MCF 10A (cell line): Measurements from ENCODE around the gene DCLK2. TPM values are rescaled to one million over a fixed set of nuclear protein-coding genes. Genes with fewer than 3 reads are reported as not detected.

ENCODE experiments used
- BruUV-seq: library from RNA; stranded (reverse); fragments of 400-500 nt; replicated peaks from 2 replicates; lab custom pipeline; 2021; lab: Mats Ljungman, UMichigan
- CTCF ChIA-PET: fragments of 300-600 bp; sonication (Branson Sonifier 250); formaldehyde crosslinking; extraction: SDS; loops from one replicate; lab custom pipeline; 2021; ENCODE audit warnings: antibody characterized with exemption, inconsistent platforms; lab: Yijun Ruan, JAX
- POLR2A ChIA-PET: fragments of 300-600, 350-650 bp; sonication (Branson Sonifier 250); formaldehyde crosslinking; extraction: SDS; loops from one replicate; lab custom pipeline; 2020; ENCODE audit warnings: antibody characterized with exemption, inconsistent platforms; lab: Yijun Ruan, JAX
- DNase-seq: peaks from one replicate; pipeline ENCODE4 v3.0.0-alpha.2; 2018; ENCODE audit not compliant: unreplicated experiment
- H3K27ac Mint-ChIP-seq: one replicate; pipeline ENCODE4 v1.8.0; 2022; ENCODE audit warnings: mild to moderate bottlenecking, low read depth, mixed read lengths; ENCODE audit not compliant: unreplicated experiment
- H3K27me3 Mint-ChIP-seq: one replicate; pipeline ENCODE4 v1.8.0; 2022; ENCODE audit warnings: mixed read lengths; ENCODE audit not compliant: insufficient read depth, unreplicated experiment
- H3K36me3 Mint-ChIP-seq: one replicate; pipeline ENCODE4 v1.8.0; 2022; ENCODE audit warnings: mild to moderate bottlenecking, moderate library complexity, mixed read lengths; ENCODE audit not compliant: insufficient read depth, unreplicated experiment
- H3K4me1 Mint-ChIP-seq: one replicate; pipeline ENCODE4 v1.8.0; 2022; ENCODE audit warnings: mixed read lengths; ENCODE audit not compliant: insufficient read depth, unreplicated experiment
- H3K4me3 Mint-ChIP-seq: one replicate; pipeline ENCODE4 v1.8.0; 2022; ENCODE audit warnings: mild to moderate bottlenecking, moderate library complexity, mixed read lengths; ENCODE audit not compliant: unreplicated experiment
- H3K9me3 Mint-ChIP-seq: one replicate; pipeline ENCODE4 v1.8.0; 2022; ENCODE audit warnings: mixed read lengths; ENCODE audit not compliant: unreplicated experiment
- intact Hi-C: fragments of 100-400 bp; cut with micrococcal nuclease; formaldehyde crosslinking; loops from 2 replicates; pipeline ENCODE4 v1.14.1; 2022
- total RNA-seq: library from RNA; stranded (reverse); gene quantifications from 2 replicates; pipeline ENCODE4 v1.2.3, GENCODE V29; 2022
- TF ChIP-seq, protein P1 (sequence below): fragments of 200-600 bp; IDR thresholded peaks from one replicate; pipeline ENCODE4 v1.8.0; 2022; ENCODE audit warnings: antibody characterized with exemption, mild to moderate bottlenecking; ENCODE audit not compliant: unreplicated experiment

Gene DCLK2
- total RNA-seq, 1 experiment from 2014 or later = 1.2 TPM

DNA sequence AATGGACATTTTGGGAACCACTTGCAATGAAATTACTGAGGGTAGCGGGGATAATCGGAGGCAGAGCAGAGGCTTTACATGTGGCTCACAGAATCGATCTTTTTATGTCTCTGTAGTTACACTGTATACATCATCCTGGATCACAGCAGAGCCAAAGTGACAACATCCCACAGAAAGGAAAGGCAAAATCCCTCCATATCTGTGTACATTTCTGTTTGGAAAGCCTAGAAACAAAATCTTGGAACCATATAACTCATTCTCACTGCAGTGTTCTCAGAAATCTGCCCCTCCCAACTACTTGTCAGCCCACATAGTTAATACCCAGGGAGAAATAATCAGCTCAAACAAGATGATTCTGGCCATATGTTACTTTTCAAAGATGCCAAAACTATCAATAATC, 211.6 kb downstream of the DCLK2 start:
- H3K27me3 Mint-ChIP-seq = no peaks in the 10 kb centered on the region
- no TSS peak for BruUV-seq
- no peak overlapping the region for H3K27ac Mint-ChIP-seq
- intact Hi-C loops = no loop called here
- no peaks in the 10 kb centered on the region for H3K36me3 Mint-ChIP-seq
- TF ChIP-seq, protein P1, sequence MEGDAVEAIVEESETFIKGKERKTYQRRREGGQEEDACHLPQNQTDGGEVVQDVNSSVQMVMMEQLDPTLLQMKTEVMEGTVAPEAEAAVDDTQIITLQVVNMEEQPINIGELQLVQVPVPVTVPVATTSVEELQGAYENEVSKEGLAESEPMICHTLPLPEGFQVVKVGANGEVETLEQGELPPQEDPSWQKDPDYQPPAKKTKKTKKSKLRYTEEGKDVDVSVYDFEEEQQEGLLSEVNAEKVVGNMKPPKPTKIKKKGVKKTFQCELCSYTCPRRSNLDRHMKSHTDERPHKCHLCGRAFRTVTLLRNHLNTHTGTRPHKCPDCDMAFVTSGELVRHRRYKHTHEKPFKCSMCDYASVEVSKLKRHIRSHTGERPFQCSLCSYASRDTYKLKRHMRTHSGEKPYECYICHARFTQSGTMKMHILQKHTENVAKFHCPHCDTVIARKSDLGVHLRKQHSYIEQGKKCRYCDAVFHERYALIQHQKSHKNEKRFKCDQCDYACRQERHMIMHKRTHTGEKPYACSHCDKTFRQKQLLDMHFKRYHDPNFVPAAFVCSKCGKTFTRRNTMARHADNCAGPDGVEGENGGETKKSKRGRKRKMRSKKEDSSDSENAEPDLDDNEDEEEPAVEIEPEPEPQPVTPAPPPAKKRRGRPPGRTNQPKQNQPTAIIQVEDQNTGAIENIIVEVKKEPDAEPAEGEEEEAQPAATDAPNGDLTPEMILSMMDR = no peak
- DNase-seq = no peak
- no peaks in the 10 kb centered on the region for H3K9me3 Mint-ChIP-seq
- no peak overlapping the region for H3K4me3 Mint-ChIP-seq
- ChIA-PET CTCF (no interaction called here), POLR2A (no interaction called here)
- H3K4me1 Mint-ChIP-seq = no peaks in the 10 kb centered on the region

DNA sequence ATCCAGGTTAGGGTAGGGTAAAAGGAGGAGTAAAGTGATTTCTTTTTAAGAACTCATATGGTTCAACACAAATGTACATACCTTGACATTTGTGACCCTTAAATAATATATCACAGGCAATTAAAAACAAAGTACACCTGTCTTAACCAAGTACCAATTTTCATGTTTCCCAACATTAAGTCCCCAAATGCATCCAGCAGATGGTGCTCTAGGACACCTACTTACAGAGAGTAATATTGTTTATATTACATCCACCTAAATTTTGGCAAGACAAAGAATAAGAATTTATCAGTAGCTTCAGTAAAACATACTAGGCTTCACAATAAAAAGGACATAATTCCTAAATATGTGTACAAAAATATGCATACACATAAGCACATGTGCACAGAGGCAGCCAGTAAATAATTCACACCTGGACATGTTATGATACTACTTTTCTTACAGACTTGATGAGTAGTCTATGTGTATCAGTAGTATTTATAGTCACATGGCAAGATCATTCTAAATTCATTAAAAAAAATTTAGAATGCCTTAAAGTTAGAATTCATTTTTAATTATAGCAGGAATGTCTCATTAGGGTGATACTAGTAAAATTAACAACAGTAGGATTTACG, 219.7 kb downstream of the DCLK2 start:
- POLR2A ChIA-PET = interaction anchor here (1.5 to 1.6 kb wide), 2 partner anchors 18 to 718 kb away, joined by 3 read pairs; partner anchors contain the start of gene LRBA
- no peaks in the 10 kb centered on the region for H3K27me3 Mint-ChIP-seq
- no peaks in the 10 kb centered on the region for H3K36me3 Mint-ChIP-seq
- intact Hi-C loops = loop anchor here (1.0 kb wide), 2 partner anchors 296 to 569 kb away; no protein-coding TSS in a partner anchor
- DNase-seq = peak; percentile 69
- TF ChIP-seq, protein P1 = peak; percentile 60
- H3K9me3 Mint-ChIP-seq = no peaks in the 10 kb centered on the region
- no peaks in the 10 kb centered on the region for H3K4me1 Mint-ChIP-seq
- no peak overlapping the region for H3K27ac Mint-ChIP-seq
- no TSS peak for BruUV-seq
- CTCF ChIA-PET = interaction anchor here (0.6 to 3.9 kb wide), 12 partner anchors 8 to 1521 kb away, joined by 3 to 29 read pairs (median 3); no protein-coding TSS in a partner anchor
- no peak overlapping the region for H3K4me3 Mint-ChIP-seq

DNA sequence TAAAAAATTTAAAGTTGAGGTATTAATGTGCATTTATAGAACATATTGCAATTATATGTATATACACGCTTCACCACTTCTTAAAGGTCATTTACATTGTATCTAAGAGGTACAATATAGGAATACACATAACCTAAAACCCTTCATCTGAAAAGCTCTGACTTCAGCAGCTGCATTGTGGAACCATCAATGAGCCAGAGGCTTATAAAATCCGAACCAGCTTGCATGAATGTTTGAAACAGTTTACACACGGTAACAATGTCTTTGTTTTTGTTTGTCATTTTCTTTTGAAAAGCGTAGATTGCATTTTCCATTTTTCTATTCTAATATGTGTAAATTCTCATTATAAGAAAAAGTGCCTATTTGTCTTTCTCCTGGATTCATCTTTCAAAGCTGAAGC, 221.6 kb downstream of the DCLK2 start:
- BruUV-seq = no TSS peak
- H3K9me3 Mint-ChIP-seq = no peaks in the 10 kb centered on the region
- H3K4me1 Mint-ChIP-seq = peaks cover 3% of the 10 kb centered on the region
- TF ChIP-seq, protein P1 = no peak
- H3K36me3 Mint-ChIP-seq = no peaks in the 10 kb centered on the region
- POLR2A ChIA-PET = interaction anchor here (0.6 kb wide), 1 partner anchor 238 kb away, joined by 4 read pairs; no protein-coding TSS in a partner anchor
- intact Hi-C loops = no loop called here
- no peaks in the 10 kb centered on the region for H3K27me3 Mint-ChIP-seq
- CTCF ChIA-PET = interaction anchor here (0.5 to 3.9 kb wide), 5 partner anchors 9 to 568 kb away, joined by 3 to 29 read pairs (median 4); no protein-coding TSS in a partner anchor
- H3K27ac Mint-ChIP-seq = no peak overlapping the region
- no peak for DNase-seq
- H3K4me3 Mint-ChIP-seq = no peak overlapping the region

DNA sequence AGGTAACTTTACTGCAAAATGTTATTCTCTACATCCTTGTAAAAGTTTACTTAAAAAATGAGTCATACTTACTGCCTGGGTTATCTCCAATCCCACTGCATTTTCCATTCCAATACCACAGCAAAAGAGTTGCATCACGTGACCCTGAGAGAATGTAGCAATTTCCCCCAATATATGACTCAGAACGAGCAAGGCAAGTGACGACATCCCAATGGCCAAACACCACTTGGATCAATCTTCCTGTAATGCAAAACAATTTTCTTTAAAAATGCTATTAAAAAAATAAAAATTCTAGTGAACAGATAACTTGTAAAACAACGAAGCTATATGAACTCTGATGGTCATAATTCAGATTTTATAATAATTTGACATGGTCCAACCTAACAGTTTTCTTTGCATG, 224.3 kb downstream of the DCLK2 start:
- Mint-ChIP-seq H3K27ac (no peak overlapping the region), H3K4me1 (peaks cover 15% of the 10 kb centered on the region), H3K4me3 (no peak overlapping the region), H3K27me3 (no peaks in the 10 kb centered on the region), H3K9me3 (no peaks in the 10 kb centered on the region), H3K36me3 (peaks cover 6% of the 10 kb centered on the region)
- CTCF ChIA-PET = interaction anchor here (0.6 kb wide), 1 partner anchor 60 kb away, joined by 3 read pairs; no protein-coding TSS in a partner anchor
- peak; percentile 90 for DNase-seq
- TF ChIP-seq, protein P1 = no peak
- intact Hi-C loops = no loop called here
- no TSS peak for BruUV-seq
- POLR2A ChIA-PET = interaction anchor here (0.9 to 1.2 kb wide), 2 partner anchors 9 to 84 kb away, joined by 3 to 5 read pairs; no protein-coding TSS in a partner anchor
